WTC11 (cell line): Measurements from ENCODE around the gene NEXMIF. TPM values are rescaled to one million over a fixed set of nuclear protein-coding genes. Genes with fewer than 3 reads are reported as not detected.
"Not testable (repeated sequence)": the region's sequence is repeated elsewhere in the genome, so short reads cannot be mapped to it uniquely, and the experiment has no call there.

Experiments
- ATAC-seq: fragments of 200-7000 bp; cut with Tn5 transposase; 2 replicates; pipeline ENCODE4 v1.10.0; 2021; ENCODE audit warnings: mild to moderate bottlenecking, moderate library complexity
- CTCF ChIA-PET: fragments of 300-600 bp; sonication (Branson Sonifier 250); formaldehyde crosslinking; loops from one replicate; lab custom pipeline; 2021; ENCODE audit warnings: antibody characterized with exemption; lab: Charles Lee
- POLR2A ChIA-PET: fragments of 350-600 bp; sonication (Branson Sonifier 250); formaldehyde crosslinking; loops from one replicate; lab custom pipeline; 2021; ENCODE audit warnings: antibody characterized with exemption; lab: Charles Lee
- DNase-seq: peaks from one replicate; pipeline ENCODE4 v3.0.0; 2021; ENCODE audit warnings: low spot score
- H3K27ac Mint-ChIP-seq: 2 replicates; pipeline ENCODE4 v1.8.0; 2021; ENCODE audit warnings: mixed read lengths
- H3K27me3 Mint-ChIP-seq: 2 replicates; pipeline ENCODE4 v1.8.0; 2021; ENCODE audit warnings: low read depth, mild to moderate bottlenecking, moderate library complexity, mixed read lengths
- H3K36me3 Mint-ChIP-seq: 2 replicates; pipeline ENCODE4 v1.8.0; 2021; ENCODE audit warnings: mixed read lengths
- H3K4me1 Mint-ChIP-seq: 2 replicates; pipeline ENCODE4 v1.8.0; 2022; ENCODE audit warnings: mixed read lengths
- H3K4me3 Mint-ChIP-seq: 2 replicates; pipeline ENCODE4 v1.8.0; 2021; ENCODE audit warnings: mild to moderate bottlenecking, moderate library complexity, mixed read lengths
- H3K9me3 Mint-ChIP-seq: 2 replicates; pipeline ENCODE4 v1.8.0; 2021; ENCODE audit warnings: mixed read lengths
- ELF4 ChIP-seq: sonication (generic); formaldehyde crosslinking; IDR thresholded peaks from 2 replicates; pipeline ENCODE4 v1.8.1; 2022; ENCODE audit warnings: low read depth, mild to moderate bottlenecking, moderate library complexity, missing genetic modification reagents
- FOXJ3 ChIP-seq: sonication (generic); formaldehyde crosslinking; IDR thresholded peaks from 2 replicates; pipeline ENCODE4 v1.9.0; 2021; ENCODE audit warnings: missing genetic modification reagents, mild to moderate bottlenecking, borderline replicate concordance
- IRF2 ChIP-seq: sonication (generic); formaldehyde crosslinking; IDR thresholded peaks from 2 replicates; pipeline ENCODE4 v1.8.0; 2022; ENCODE audit warnings: low read depth, missing genetic modification reagents, borderline replicate concordance
- MXD4 ChIP-seq: fragments of 250-450 bp; sonication (Bioruptor Pico); IDR thresholded peaks from 2 replicates; pipeline ENCODE4 v1.8.0; 2021; ENCODE audit warnings: mild to moderate bottlenecking, moderate library complexity, borderline replicate concordance
- TEAD1 ChIP-seq: sonication (generic); formaldehyde crosslinking; IDR thresholded peaks from 2 replicates; pipeline ENCODE4 v1.8.0; 2022; ENCODE audit warnings: mild to moderate bottlenecking, missing genetic modification reagents
- TEAD4 ChIP-seq: sonication (generic); formaldehyde crosslinking; IDR thresholded peaks from 2 replicates; pipeline ENCODE4 v1.8.0; 2022; ENCODE audit warnings: mild to moderate bottlenecking, missing genetic modification reagents
- total RNA-seq: library from RNA; stranded (reverse); gene quantifications from 3 replicates; pipeline ENCODE4 v1.2.3, GENCODE V29; 2021
- TF ChIP-seq, protein P1 (sequence below): sonication (generic); formaldehyde crosslinking; IDR thresholded peaks from 2 replicates; pipeline ENCODE4 v1.8.1; 2022; ENCODE audit warnings: low read depth, missing genetic modification reagents, borderline replicate concordance
- TF ChIP-seq, protein P2 (sequence below): sonication (generic); formaldehyde crosslinking; IDR thresholded peaks from 2 replicates; pipeline ENCODE4 v1.8.1; 2023; ENCODE audit warnings: mild to moderate bottlenecking, missing genetic modification reagents, borderline replicate concordance
- TF ChIP-seq, protein P3 (sequence below): fragments of 200-600 bp; IDR thresholded peaks from 2 replicates; pipeline ENCODE4 v1.8.0; 2022; ENCODE audit warnings: antibody characterized with exemption
- TF ChIP-seq, protein P4 (sequence below): fragments of 250-450 bp; sonication (Bioruptor Pico); IDR thresholded peaks from 2 replicates; pipeline ENCODE4 v1.8.0; 2021; ENCODE audit warnings: mild to moderate bottlenecking
- TF ChIP-seq, protein P5 (sequence below): sonication (generic); formaldehyde crosslinking; IDR thresholded peaks from 2 replicates; pipeline ENCODE4 v1.8.0; 2022; ENCODE audit warnings: missing genetic modification reagents
- TF ChIP-seq, protein P6 (sequence below): sonication (generic); formaldehyde crosslinking; IDR thresholded peaks from 2 replicates; pipeline ENCODE4 v1.8.0; 2022; ENCODE audit warnings: mild to moderate bottlenecking, missing genetic modification reagents

NEXMIF gene
- total RNA-seq, 1 experiment from 2014 or later, result 0.94 TPM

DNA sequence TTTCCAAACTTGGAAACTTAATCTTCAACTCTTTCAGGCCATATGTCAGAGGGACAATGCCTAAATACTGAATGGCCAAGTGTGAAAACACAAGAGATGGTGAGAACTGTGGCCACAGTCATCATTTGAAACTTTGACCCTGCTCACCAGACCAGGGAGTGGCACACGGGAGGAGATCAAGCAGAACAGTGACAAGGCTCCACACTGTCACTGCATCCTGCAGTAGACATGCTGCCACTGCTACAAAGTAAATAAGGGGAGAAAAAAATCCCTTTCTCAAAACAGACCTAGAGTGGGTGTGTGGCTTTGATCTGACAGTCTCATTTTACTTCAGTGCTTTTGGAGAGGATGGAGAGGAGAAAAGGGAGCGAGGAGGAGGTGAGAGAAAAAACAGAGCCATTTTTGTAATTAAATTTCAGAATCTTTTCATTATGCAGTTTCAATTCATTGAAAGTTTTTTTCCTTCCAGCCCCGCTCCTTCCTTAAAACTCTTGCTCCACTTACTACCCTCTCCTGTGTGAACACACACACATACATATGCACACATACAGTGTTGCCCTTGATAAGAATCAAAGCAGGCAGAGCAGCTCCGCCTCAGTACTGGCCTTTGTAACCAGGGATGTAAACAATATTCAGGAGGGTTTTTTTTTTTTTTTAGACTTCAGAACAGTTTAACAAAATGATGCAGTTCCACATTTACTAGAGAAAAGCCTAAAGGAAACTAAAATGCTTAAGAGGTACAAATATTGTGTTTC lies 34.4 kb downstream of the NEXMIF start:
- CTCF ChIA-PET, result no interaction called here
- TF ChIP-seq, protein P1, sequence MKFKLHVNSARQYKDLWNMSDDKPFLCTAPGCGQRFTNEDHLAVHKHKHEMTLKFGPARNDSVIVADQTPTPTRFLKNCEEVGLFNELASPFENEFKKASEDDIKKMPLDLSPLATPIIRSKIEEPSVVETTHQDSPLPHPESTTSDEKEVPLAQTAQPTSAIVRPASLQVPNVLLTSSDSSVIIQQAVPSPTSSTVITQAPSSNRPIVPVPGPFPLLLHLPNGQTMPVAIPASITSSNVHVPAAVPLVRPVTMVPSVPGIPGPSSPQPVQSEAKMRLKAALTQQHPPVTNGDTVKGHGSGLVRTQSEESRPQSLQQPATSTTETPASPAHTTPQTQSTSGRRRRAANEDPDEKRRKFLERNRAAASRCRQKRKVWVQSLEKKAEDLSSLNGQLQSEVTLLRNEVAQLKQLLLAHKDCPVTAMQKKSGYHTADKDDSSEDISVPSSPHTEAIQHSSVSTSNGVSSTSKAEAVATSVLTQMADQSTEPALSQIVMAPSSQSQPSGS (CRISPR knock-in tag), result no peak
- TF ChIP-seq, protein P2, sequence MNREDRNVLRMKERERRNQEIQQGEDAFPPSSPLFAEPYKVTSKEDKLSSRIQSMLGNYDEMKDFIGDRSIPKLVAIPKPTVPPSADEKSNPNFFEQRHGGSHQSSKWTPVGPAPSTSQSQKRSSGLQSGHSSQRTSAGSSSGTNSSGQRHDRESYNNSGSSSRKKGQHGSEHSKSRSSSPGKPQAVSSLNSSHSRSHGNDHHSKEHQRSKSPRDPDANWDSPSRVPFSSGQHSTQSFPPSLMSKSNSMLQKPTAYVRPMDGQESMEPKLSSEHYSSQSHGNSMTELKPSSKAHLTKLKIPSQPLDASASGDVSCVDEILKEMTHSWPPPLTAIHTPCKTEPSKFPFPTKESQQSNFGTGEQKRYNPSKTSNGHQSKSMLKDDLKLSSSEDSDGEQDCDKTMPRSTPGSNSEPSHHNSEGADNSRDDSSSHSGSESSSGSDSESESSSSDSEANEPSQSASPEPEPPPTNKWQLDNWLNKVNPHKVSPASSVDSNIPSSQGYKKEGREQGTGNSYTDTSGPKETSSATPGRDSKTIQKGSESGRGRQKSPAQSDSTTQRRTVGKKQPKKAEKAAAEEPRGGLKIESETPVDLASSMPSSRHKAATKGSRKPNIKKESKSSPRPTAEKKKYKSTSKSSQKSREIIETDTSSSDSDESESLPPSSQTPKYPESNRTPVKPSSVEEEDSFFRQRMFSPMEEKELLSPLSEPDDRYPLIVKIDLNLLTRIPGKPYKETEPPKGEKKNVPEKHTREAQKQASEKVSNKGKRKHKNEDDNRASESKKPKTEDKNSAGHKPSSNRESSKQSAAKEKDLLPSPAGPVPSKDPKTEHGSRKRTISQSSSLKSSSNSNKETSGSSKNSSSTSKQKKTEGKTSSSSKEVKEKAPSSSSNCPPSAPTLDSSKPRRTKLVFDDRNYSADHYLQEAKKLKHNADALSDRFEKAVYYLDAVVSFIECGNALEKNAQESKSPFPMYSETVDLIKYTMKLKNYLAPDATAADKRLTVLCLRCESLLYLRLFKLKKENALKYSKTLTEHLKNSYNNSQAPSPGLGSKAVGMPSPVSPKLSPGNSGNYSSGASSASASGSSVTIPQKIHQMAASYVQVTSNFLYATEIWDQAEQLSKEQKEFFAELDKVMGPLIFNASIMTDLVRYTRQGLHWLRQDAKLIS (CRISPR knock-in tag), result no peak
- TF ChIP-seq MXD4 (no peak), FOXJ3 (CRISPR knock-in tag) (no peak), IRF2 (CRISPR knock-in tag) (no peak), TEAD1 (CRISPR knock-in tag) (no peak), TEAD4 (CRISPR knock-in tag) (no peak), ELF4 (CRISPR knock-in tag) (no peak)
- TF ChIP-seq, protein P3, sequence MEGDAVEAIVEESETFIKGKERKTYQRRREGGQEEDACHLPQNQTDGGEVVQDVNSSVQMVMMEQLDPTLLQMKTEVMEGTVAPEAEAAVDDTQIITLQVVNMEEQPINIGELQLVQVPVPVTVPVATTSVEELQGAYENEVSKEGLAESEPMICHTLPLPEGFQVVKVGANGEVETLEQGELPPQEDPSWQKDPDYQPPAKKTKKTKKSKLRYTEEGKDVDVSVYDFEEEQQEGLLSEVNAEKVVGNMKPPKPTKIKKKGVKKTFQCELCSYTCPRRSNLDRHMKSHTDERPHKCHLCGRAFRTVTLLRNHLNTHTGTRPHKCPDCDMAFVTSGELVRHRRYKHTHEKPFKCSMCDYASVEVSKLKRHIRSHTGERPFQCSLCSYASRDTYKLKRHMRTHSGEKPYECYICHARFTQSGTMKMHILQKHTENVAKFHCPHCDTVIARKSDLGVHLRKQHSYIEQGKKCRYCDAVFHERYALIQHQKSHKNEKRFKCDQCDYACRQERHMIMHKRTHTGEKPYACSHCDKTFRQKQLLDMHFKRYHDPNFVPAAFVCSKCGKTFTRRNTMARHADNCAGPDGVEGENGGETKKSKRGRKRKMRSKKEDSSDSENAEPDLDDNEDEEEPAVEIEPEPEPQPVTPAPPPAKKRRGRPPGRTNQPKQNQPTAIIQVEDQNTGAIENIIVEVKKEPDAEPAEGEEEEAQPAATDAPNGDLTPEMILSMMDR, result no peak
- TF ChIP-seq, protein P4, sequence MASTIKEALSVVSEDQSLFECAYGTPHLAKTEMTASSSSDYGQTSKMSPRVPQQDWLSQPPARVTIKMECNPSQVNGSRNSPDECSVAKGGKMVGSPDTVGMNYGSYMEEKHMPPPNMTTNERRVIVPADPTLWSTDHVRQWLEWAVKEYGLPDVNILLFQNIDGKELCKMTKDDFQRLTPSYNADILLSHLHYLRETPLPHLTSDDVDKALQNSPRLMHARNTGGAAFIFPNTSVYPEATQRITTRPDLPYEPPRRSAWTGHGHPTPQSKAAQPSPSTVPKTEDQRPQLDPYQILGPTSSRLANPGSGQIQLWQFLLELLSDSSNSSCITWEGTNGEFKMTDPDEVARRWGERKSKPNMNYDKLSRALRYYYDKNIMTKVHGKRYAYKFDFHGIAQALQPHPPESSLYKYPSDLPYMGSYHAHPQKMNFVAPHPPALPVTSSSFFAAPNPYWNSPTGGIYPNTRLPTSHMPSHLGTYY (CRISPR knock-in tag), result no peak
- TF ChIP-seq, protein P5, sequence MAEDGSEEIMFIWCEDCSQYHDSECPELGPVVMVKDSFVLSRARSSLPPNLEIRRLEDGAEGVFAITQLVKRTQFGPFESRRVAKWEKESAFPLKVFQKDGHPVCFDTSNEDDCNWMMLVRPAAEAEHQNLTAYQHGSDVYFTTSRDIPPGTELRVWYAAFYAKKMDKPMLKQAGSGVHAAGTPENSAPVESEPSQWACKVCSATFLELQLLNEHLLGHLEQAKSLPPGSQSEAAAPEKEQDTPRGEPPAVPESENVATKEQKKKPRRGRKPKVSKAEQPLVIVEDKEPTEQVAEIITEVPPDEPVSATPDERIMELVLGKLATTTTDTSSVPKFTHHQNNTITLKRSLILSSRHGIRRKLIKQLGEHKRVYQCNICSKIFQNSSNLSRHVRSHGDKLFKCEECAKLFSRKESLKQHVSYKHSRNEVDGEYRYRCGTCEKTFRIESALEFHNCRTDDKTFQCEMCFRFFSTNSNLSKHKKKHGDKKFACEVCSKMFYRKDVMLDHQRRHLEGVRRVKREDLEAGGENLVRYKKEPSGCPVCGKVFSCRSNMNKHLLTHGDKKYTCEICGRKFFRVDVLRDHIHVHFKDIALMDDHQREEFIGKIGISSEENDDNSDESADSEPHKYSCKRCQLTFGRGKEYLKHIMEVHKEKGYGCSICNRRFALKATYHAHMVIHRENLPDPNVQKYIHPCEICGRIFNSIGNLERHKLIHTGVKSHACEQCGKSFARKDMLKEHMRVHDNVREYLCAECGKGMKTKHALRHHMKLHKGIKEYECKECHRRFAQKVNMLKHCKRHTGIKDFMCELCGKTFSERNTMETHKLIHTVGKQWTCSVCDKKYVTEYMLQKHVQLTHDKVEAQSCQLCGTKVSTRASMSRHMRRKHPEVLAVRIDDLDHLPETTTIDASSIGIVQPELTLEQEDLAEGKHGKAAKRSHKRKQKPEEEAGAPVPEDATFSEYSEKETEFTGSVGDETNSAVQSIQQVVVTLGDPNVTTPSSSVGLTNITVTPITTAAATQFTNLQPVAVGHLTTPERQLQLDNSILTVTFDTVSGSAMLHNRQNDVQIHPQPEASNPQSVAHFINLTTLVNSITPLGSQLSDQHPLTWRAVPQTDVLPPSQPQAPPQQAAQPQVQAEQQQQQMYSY (CRISPR knock-in tag), result no peak
- TF ChIP-seq, protein P6, sequence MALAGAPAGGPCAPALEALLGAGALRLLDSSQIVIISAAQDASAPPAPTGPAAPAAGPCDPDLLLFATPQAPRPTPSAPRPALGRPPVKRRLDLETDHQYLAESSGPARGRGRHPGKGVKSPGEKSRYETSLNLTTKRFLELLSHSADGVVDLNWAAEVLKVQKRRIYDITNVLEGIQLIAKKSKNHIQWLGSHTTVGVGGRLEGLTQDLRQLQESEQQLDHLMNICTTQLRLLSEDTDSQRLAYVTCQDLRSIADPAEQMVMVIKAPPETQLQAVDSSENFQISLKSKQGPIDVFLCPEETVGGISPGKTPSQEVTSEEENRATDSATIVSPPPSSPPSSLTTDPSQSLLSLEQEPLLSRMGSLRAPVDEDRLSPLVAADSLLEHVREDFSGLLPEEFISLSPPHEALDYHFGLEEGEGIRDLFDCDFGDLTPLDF (CRISPR knock-in tag), result no peak
- Mint-ChIP-seq H3K36me3 (no peaks in the 10 kb centered on the region), H3K27me3 (no peaks in the 10 kb centered on the region), H3K4me3 (no peak overlapping the region), H3K27ac (no peak overlapping the region), H3K4me1 (peaks cover 9% of the 10 kb centered on the region), H3K9me3 (no peaks in the 10 kb centered on the region)
- POLR2A ChIA-PET, result no interaction called here
- no peak for ATAC-seq
- no peak for DNase-seq

DNA sequence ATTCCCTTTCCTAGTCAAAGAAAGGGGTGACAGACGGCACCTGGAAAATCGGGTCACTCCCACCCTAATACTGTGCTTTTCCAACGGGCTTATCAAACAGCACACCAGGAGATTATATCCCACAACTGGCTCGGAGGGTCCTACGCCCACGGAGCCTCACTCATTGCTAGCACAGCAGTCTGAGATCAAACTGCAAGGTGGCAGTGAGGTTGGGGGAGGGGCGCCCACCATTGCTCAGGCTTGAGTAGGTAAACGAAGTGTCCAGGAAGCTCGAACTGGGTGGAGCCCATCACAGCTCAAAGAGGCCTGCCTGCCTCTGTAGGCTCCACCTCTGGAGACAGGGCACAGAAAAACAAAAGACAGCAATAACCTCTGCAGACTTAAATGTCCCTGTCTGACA lies 42.9 kb downstream of the NEXMIF start:
- H3K27ac Mint-ChIP-seq, H3K4me3 Mint-ChIP-seq, ATAC-seq, CTCF ChIA-PET, H3K27me3 Mint-ChIP-seq, POLR2A ChIA-PET, H3K4me1 Mint-ChIP-seq, DNase-seq: not testable (repeated sequence)
- Mint-ChIP-seq H3K36me3 (peaks cover 21% of the 10 kb centered on the region), H3K9me3 (peaks cover 14% of the 10 kb centered on the region)
